Measurements from ENCODE around the gene CAPN14.

CAPN14 gene

GRCh38 chr2:31147645-31148044, 69.7 kb downstream of the CAPN14 start:
- in situ Hi-C loops (cut with MboI; ENCODE audit: low sequenced_read_pairs) = no loop called here

GRCh38 chr2:31142110-31142509, 75.2 kb downstream of the CAPN14 start:
- in situ Hi-C loops (cut with MboI; ENCODE audit: low sequenced_read_pairs) = no loop called here

- in situ Hi-C loops (cut with MboI; ENCODE audit: low sequenced_read_pairs) = no loop called here
These were observed 75.8 kb downstream of the CAPN14 start for GRCh38 chr2:31141443-31142085.

GRCh38 chr2:31140151-31140550, 77.2 kb downstream of the CAPN14 start:
- in situ Hi-C loops (cut with MboI; ENCODE audit: low sequenced_read_pairs) = no loop called here

- in situ Hi-C loops (cut with MboI; ENCODE audit: low sequenced_read_pairs) = no loop called here
These were observed 77.6 kb downstream of the CAPN14 start for GRCh38 chr2:31139671-31140070.

GRCh38 chr2:31138037-31138962, 79.0 kb downstream of the CAPN14 start, which contains the start of gene GALNT14:
Gene GALNT14, minus strand, starts transcription at chr2:31138440. Its CDS starts 354 bp downstream, at chr2:31138086.
- in situ Hi-C loops (cut with MboI; ENCODE audit: low sequenced_read_pairs) = no loop called here

- in situ Hi-C loops (cut with MboI; ENCODE audit: low sequenced_read_pairs) = no loop called here
These were observed 79.9 kb downstream of the CAPN14 start for GRCh38 chr2:31137211-31138036.

GRCh38 chr2:31136732-31137131, 80.6 kb downstream of the CAPN14 start:
- in situ Hi-C loops (cut with MboI; ENCODE audit: low sequenced_read_pairs) = no loop called here

GRCh38 chr2:31136000-31136399, 81.3 kb downstream of the CAPN14 start:
- in situ Hi-C loops (cut with MboI; ENCODE audit: low sequenced_read_pairs) = no loop called here

GRCh38 chr2:31134480-31134879, 82.8 kb downstream of the CAPN14 start:
- in situ Hi-C loops (cut with MboI; ENCODE audit: low sequenced_read_pairs) = no loop called here

GRCh38 chr2:31132786-31133185, 84.5 kb downstream of the CAPN14 start:
- in situ Hi-C loops (cut with MboI; ENCODE audit: low sequenced_read_pairs) = no loop called here

GRCh38 chr2:31131871-31132270, 85.4 kb downstream of the CAPN14 start:
- in situ Hi-C loops (cut with MboI; ENCODE audit: low sequenced_read_pairs) = no loop called here

GRCh38 chr2:31129375-31130171, 87.7 kb downstream of the CAPN14 start:
- in situ Hi-C loops (cut with MboI; ENCODE audit: low sequenced_read_pairs) = no loop called here

- in situ Hi-C loops (cut with MboI; ENCODE audit: low sequenced_read_pairs) = no loop called here
These were observed 89.4 kb downstream of the CAPN14 start for GRCh38 chr2:31127931-31128330.

GRCh38 chr2:31125918-31126695, 91.2 kb downstream of the CAPN14 start:
- in situ Hi-C loops (cut with MboI; ENCODE audit: low sequenced_read_pairs) = no loop called here

- in situ Hi-C loops (cut with MboI; ENCODE audit: low sequenced_read_pairs) = no loop called here
These were observed 92.4 kb downstream of the CAPN14 start for GRCh38 chr2:31124904-31125303.

All from HL-60/S4 treated with phorbol 12-myristate 13-acetate at 8.2 ng/mL for 4 days and 3 days (cell line).